NT2/D1 (cell line): ENCODE measurements around the gene NEK1.

ENCODE experiments used
- YY1 ChIP-seq: IDR thresholded peaks from 2 replicates; pipeline ENCODE4 v1.6.1; 2011; ENCODE audit not compliant: insufficient read length, insufficient read depth
- ZNF274 ChIP-seq: IDR thresholded peaks from 2 replicates; pipeline ENCODE4 v1.6.1; 2011; ENCODE audit warnings: mild to moderate bottlenecking, low read depth, low read length

DNA sequence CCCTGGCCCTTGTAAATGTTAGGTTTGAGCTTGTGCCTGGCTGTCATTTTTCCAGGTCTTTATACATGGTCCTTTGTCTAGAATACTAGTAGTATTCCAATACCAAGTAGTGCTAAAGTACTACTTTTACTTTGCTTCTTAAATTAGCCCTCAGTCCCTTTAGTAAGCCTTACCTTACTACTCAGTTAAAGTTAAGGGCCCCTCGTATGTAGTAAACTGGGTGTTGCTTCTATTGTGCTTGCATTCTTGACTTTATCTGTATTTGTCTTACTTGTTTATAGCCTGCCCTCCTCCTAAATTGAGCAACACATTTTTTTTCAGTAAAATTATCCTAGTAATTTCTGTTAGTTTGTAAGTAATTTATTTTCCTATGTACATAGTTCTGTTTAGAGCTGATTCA lies 33.2 kb upstream of the NEK1 start:
- TF ChIP-seq YY1 (no peak), ZNF274 (no peak)
